Measurements from ENCODE around the gene COX7A2. TPM values are rescaled to one million over a fixed set of nuclear protein-coding genes. Genes with fewer than 3 reads are reported as not detected.

COX7A2 gene
- polyA plus RNA-seq, 1 donor (not counting 4 experiments of a cell fraction or from before 2014, with no cell fraction given) = 474 TPM

GRCh38 chr6:75206576-75207342, 36.8 kb downstream of the COX7A2 start:
- Histone ChIP-seq H3K9ac (ENCODE audit: control insufficient read depth, extremely low read depth, insufficient read depth, low read length) (peak overlapping the region; percentile 98), H3K4me3 (ENCODE audit: control insufficient read depth in 2 of 3, extremely low read depth in 1 of 3, insufficient read depth in 2 of 3, low read depth in 1 of 3, low read length in 3 of 3) (peak overlapping the region; percentile 41 to 98 (median 77)), H3K27ac (ENCODE audit: control insufficient read depth, insufficient read depth, low read length) (peak overlapping the region; percentile 10), H3K79me2 (ENCODE audit: control insufficient read depth, insufficient read depth, low read length) (peaks cover 34% of the 10 kb centered on the region), H3K9me1 (ENCODE audit: control insufficient read depth, extremely low read depth, insufficient read depth, low read length) (no peaks in the 10 kb centered on the region), H3K27me3 (ENCODE audit: control insufficient read depth, extremely low read depth, insufficient read depth, low read length) (no peaks in the 10 kb centered on the region), H3K4me2 (ENCODE audit: control insufficient read depth, extremely low read depth, insufficient read depth, low read depth, low read length) (peak overlapping the region; percentile 85), H3K9me3 (ENCODE audit: control insufficient read depth, low read depth, low read length) (no peaks in the 10 kb centered on the region), H4K20me1 (ENCODE audit: control insufficient read depth, extremely low read depth, insufficient read depth, low read length) (no peaks in the 10 kb centered on the region), H2AFZ (ENCODE audit: control insufficient read depth, low read length) (peak overlapping the region; percentile 69), H3K4me1 (ENCODE audit: control insufficient read depth, extremely low read depth, insufficient read depth, low read length) (peaks cover 21% of the 10 kb centered on the region), H3K36me3 (ENCODE audit: control insufficient read depth in 2 of 2, extremely low read depth in 1 of 2, insufficient read depth in 2 of 2, low read length in 2 of 2) (peaks cover 3 to 8% of the 10 kb centered on the region in 2 experiments)
- DNase-seq (ENCODE audit: low read depth, low spot score) (no peak), FAIRE-seq (no peak)
- TF ChIP-seq EZH2 (IDR thresholded peaks at IDR 0.05; ENCODE audit: low read length) (no peak), CTCF (optimal IDR thresholded peaks at IDR 0.05 in 1 of 3, IDR thresholded peaks at IDR 0.05 in 1 of 3, conservative IDR thresholded peaks at IDR 0.05 in 1 of 3; ENCODE audit: extremely low read depth in 1 of 3, insufficient read depth in 2 of 3, low read length in 3 of 3) (no peak)
- dilution Hi-C loops (cut with MboI; ENCODE audit: extremely low pct_ligation_motif_present, low sequenced_read_pairs) = no loop called here

GRCh38 chr6:75205776-75206575, 37.6 kb downstream of the COX7A2 start, which contains the start of gene COL12A1:
Gene COL12A1, minus strand, starts transcription at chr6:75206053. Its CDS starts 3,261 bp downstream, at chr6:75202792.
- DNase-seq (ENCODE audit: low read depth, low spot score) = peak; percentile 86
- peaks cover 42% of the 10 kb centered on the region for H3K79me2 ChIP-seq (ENCODE audit: control insufficient read depth, insufficient read depth, low read length)
- peaks cover 3 to 8% of the 10 kb centered on the region in 2 experiments for H3K36me3 ChIP-seq (ENCODE audit: control insufficient read depth in 2 of 2, extremely low read depth in 1 of 2, insufficient read depth in 2 of 2, low read length in 2 of 2)
- H3K27ac ChIP-seq (ENCODE audit: control insufficient read depth, insufficient read depth, low read length) = peak within 1 kb of the TSS; percentile 92
- no peaks in the 10 kb centered on the region for H4K20me1 ChIP-seq (ENCODE audit: control insufficient read depth, extremely low read depth, insufficient read depth, low read length)
- H3K27me3 ChIP-seq (ENCODE audit: control insufficient read depth, extremely low read depth, insufficient read depth, low read length) = no peaks in the 10 kb centered on the region
- H3K4me3 ChIP-seq (ENCODE audit: control insufficient read depth in 2 of 3, extremely low read depth in 1 of 3, insufficient read depth in 2 of 3, low read depth in 1 of 3, low read length in 3 of 3) = peak within 1 kb of the TSS; percentile 77 to 98 (median 97)
- peak within 1 kb of the TSS; percentile 98 for H3K9ac ChIP-seq (ENCODE audit: control insufficient read depth, extremely low read depth, insufficient read depth, low read length)
- no peaks in the 10 kb centered on the region for H3K9me1 ChIP-seq (ENCODE audit: control insufficient read depth, extremely low read depth, insufficient read depth, low read length)
- peak within 1 kb of the TSS; percentile 76 for H2AFZ ChIP-seq (ENCODE audit: control insufficient read depth, low read length)
- peaks cover 21% of the 10 kb centered on the region for H3K4me1 ChIP-seq (ENCODE audit: control insufficient read depth, extremely low read depth, insufficient read depth, low read length)
- H3K4me2 ChIP-seq (ENCODE audit: control insufficient read depth, extremely low read depth, insufficient read depth, low read depth, low read length) = peak within 1 kb of the TSS; percentile 88
- dilution Hi-C loops (cut with MboI; ENCODE audit: extremely low pct_ligation_motif_present, low sequenced_read_pairs) = no loop called here
- FAIRE-seq = peak; percentile 17
- peak in 1 of 3 experiments; percentile 7 for TF ChIP-seq CTCF (optimal IDR thresholded peaks at IDR 0.05 in 1 of 3, IDR thresholded peaks at IDR 0.05 in 1 of 3, conservative IDR thresholded peaks at IDR 0.05 in 1 of 3; ENCODE audit: extremely low read depth in 1 of 3, insufficient read depth in 2 of 3, low read length in 3 of 3)
- no peak for TF ChIP-seq EZH2 (IDR thresholded peaks at IDR 0.05; ENCODE audit: low read length)
- H3K9me3 ChIP-seq (ENCODE audit: control insufficient read depth, low read depth, low read length) = no peaks in the 10 kb centered on the region

Measured in keratinocyte (primary cell).